K562 (cell line): Measurements from ENCODE around the gene RALGAPA2. TPM values are rescaled to one million over a fixed set of nuclear protein-coding genes. Genes with fewer than 3 reads are reported as not detected.

Source experiments
- CREM ChIP-seq: IDR thresholded peaks from 2 replicates; pipeline ENCODE4 v1.6.1; 2014; ENCODE audit warnings: antibody characterized with exemption, low read depth
- FOXA1 ChIP-seq: fragments of 450-650 bp; IDR thresholded peaks from 2 replicates; pipeline ENCODE4 v1.6.1; 2016; ENCODE audit warnings: mild to moderate bottlenecking, borderline replicate concordance
- FOXJ3 ChIP-seq: sonication (generic); formaldehyde crosslinking; IDR thresholded peaks from 2 replicates; pipeline ENCODE4 v1.4.0; 2020; ENCODE audit warnings: mild to moderate bottlenecking, missing genetic modification reagents
- NUFIP1 ChIP-seq: fragments of 450-650 bp; IDR thresholded peaks from 2 replicates; pipeline ENCODE4 v1.6.1; 2018; ENCODE audit not compliant: partially characterized antibody
- SIN3A ChIP-seq, 2 experiments: fragments of 150-350 bp in 1 of 2; IDR thresholded peaks; 2 replicates each; pipeline ENCODE4 v1.6.1; 2011 to 2016; ENCODE audit warnings: borderline replicate concordance in 2 of 2, low read depth in 2 of 2, low read length in 2 of 2, mild to moderate bottlenecking in 2 of 2, moderate library complexity in 2 of 2; ENCODE audit not compliant: control insufficient read depth in 1 of 2
- STAG1 ChIP-seq: sonication (generic); formaldehyde crosslinking; IDR thresholded peaks from 2 replicates; pipeline ENCODE4 v1.5.0; 2020; ENCODE audit warnings: missing genetic modification reagents, borderline replicate concordance
- ZMIZ1 ChIP-seq, 2 experiments: fragments of 150-350 bp in 1 of 2; IDR thresholded peaks; 2 replicates each; pipeline ENCODE4 v1.6.1; 2012 to 2016; ENCODE audit warnings: low read depth in 2 of 2, low read length in 2 of 2, mild to moderate bottlenecking in 1 of 2, moderate library complexity in 1 of 2
- ZNF239 ChIP-seq: fragments of 250-450 bp; sonication (Bioruptor Pico); IDR thresholded peaks from 2 replicates; pipeline ENCODE4 v1.4.0; 2020; ENCODE audit warnings: mild to moderate bottlenecking
- ZZZ3 ChIP-seq: fragments of 450-650 bp; IDR thresholded peaks from 2 replicates; pipeline ENCODE4 v1.6.1; 2016; ENCODE audit warnings: antibody characterized with exemption, mild to moderate bottlenecking, moderate library complexity
- polyA plus RNA-seq, 8 experiments: library from polyadenylated mRNA; depleted of rRNA in 4 of 8; stranded (reverse) in 5 of 8; unstranded in 3 of 8; fragments of >200 nt; fragmentation: Nextera tagmentation in 2 of 8; fragmentation: Illumina TruSeq in 1 of 8; extraction: Ambion mirVana in 2 of 8; extraction: Trizol in 1 of 8; gene quantifications; 2 replicates each; pipeline versions ENCODE4 v1.2.1 to v1.2.3, GENCODE V29; 2011 to 2014; ENCODE audit warnings: inconsistent platforms in 1 of 8, missing spikeins in 1 of 8
- total RNA-seq, 7 experiments: library from RNA; depleted of rRNA in 6 of 7; stranded (reverse); fragments of >200 nt in 6 of 7; fragmentation: Illumina TruSeq in 2 of 7; extraction: Trizol in 2 of 7; gene quantifications; 2 replicates each; pipeline versions ENCODE4 v1.2.1 to v1.2.3, GENCODE V29; 2011 to 2021; ENCODE audit warnings: low replicate concordance in 1 of 7
- TF ChIP-seq, protein P1 (sequence below): sonication (generic); formaldehyde crosslinking; IDR thresholded peaks from 2 replicates; pipeline ENCODE4 v1.8.1; 2023; ENCODE audit warnings: missing genetic modification reagents, mild to moderate bottlenecking, borderline replicate concordance
- TF ChIP-seq, protein P2 (sequence below): fragments of 450-650 bp; IDR thresholded peaks from 2 replicates; pipeline ENCODE4 v1.6.1; 2016; ENCODE audit warnings: borderline replicate concordance
- TF ChIP-seq, protein P3 (sequence below), 2 experiments: IDR thresholded peaks in 1 of 2; conservative IDR thresholded peaks in 1 of 2; 2 replicates each; pipeline ENCODE4 v1.6.1; 2016; ENCODE audit warnings: low read depth in 2 of 2, mild to moderate bottlenecking in 1 of 2, missing compliant biosample characterization in 1 of 2, missing genetic modification characterization in 1 of 2, moderate library complexity in 1 of 2

Gene RALGAPA2
- total and polyA plus RNA-seq, 9 of the 15 experiments (the other 6 are each of a cell fraction or from before 2014, with no cell fraction given) = 0.35 to 2.7 (median 1.4) TPM

- TF ChIP-seq, protein P1, sequence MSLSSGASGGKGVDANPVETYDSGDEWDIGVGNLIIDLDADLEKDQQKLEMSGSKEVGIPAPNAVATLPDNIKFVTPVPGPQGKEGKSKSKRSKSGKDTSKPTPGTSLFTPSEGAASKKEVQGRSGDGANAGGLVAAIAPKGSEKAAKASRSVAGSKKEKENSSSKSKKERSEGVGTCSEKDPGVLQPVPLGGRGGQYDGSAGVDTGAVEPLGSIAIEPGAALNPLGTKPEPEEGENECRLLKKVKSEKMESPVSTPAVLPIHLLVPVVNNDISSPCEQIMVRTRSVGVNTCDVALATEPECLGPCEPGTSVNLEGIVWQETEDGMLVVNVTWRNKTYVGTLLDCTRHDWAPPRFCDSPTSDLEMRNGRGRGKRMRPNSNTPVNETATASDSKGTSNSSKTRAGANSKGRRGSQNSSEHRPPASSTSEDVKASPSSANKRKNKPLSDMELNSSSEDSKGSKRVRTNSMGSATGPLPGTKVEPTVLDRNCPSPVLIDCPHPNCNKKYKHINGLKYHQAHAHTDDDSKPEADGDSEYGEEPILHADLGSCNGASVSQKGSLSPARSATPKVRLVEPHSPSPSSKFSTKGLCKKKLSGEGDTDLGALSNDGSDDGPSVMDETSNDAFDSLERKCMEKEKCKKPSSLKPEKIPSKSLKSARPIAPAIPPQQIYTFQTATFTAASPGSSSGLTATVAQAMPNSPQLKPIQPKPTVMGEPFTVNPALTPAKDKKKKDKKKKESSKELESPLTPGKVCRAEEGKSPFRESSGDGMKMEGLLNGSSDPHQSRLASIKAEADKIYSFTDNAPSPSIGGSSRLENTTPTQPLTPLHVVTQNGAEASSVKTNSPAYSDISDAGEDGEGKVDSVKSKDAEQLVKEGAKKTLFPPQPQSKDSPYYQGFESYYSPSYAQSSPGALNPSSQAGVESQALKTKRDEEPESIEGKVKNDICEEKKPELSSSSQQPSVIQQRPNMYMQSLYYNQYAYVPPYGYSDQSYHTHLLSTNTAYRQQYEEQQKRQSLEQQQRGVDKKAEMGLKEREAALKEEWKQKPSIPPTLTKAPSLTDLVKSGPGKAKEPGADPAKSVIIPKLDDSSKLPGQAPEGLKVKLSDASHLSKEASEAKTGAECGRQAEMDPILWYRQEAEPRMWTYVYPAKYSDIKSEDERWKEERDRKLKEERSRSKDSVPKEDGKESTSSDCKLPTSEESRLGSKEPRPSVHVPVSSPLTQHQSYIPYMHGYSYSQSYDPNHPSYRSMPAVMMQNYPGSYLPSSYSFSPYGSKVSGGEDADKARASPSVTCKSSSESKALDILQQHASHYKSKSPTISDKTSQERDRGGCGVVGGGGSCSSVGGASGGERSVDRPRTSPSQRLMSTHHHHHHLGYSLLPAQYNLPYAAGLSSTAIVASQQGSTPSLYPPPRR (CRISPR knock-in tag) = no peak
- peak; percentile 80; the same call in 1 of the 2 replicates for TF ChIP-seq CREM
- TF ChIP-seq, protein P2, sequence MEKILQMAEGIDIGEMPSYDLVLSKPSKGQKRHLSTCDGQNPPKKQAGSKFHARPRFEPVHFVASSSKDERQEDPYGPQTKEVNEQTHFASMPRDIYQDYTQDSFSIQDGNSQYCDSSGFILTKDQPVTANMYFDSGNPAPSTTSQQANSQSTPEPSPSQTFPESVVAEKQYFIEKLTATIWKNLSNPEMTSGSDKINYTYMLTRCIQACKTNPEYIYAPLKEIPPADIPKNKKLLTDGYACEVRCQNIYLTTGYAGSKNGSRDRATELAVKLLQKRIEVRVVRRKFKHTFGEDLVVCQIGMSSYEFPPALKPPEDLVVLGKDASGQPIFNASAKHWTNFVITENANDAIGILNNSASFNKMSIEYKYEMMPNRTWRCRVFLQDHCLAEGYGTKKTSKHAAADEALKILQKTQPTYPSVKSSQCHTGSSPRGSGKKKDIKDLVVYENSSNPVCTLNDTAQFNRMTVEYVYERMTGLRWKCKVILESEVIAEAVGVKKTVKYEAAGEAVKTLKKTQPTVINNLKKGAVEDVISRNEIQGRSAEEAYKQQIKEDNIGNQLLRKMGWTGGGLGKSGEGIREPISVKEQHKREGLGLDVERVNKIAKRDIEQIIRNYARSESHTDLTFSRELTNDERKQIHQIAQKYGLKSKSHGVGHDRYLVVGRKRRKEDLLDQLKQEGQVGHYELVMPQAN = no peak
- TF ChIP-seq, protein P3, sequence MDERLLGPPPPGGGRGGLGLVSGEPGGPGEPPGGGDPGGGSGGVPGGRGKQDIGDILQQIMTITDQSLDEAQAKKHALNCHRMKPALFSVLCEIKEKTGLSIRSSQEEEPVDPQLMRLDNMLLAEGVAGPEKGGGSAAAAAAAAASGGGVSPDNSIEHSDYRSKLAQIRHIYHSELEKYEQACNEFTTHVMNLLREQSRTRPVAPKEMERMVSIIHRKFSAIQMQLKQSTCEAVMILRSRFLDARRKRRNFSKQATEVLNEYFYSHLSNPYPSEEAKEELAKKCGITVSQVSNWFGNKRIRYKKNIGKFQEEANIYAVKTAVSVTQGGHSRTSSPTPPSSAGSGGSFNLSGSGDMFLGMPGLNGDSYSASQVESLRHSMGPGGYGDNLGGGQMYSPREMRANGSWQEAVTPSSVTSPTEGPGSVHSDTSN (CRISPR knock-in tag; IDR thresholded peaks at IDR 0.05; ENCODE audit: low read depth) = no peak
- TF ChIP-seq, protein P3 (tag; conservative IDR thresholded peaks at IDR 0.05; ENCODE audit: low read depth) = no peak
- no peak for TF ChIP-seq ZNF239 (CRISPR knock-in tag)
- TF ChIP-seq NUFIP1 = no peak
- no peak for TF ChIP-seq ZMIZ1 (IDR thresholded peaks at IDR 0.05; ENCODE audit: low read depth in 2 of 2, low read length in 2 of 2)
- TF ChIP-seq ZZZ3 = no peak
- no peak for TF ChIP-seq FOXA1
- TF ChIP-seq SIN3A (IDR thresholded peaks at IDR 0.05; ENCODE audit: borderline replicate concordance in 2 of 2, control insufficient read depth in 1 of 2, low read depth in 2 of 2, low read length in 2 of 2) = 0 out of 4 replicates have a peak, but pooled peaks of 1 of the 2 experiments have one; percentile 30
- TF ChIP-seq STAG1 = no peak
- no peak for TF ChIP-seq FOXJ3 (CRISPR knock-in tag)
Observed at GRCh38 chr20:20712474-20713243, at the start of gene RALGAPA2 (continued).
